ENCODE results near the gene MAPT. TPM values are rescaled to one million over a fixed set of nuclear protein-coding genes. Genes with fewer than 3 reads are reported as not detected.
"Not testable (repeated sequence)": the region's sequence is repeated elsewhere in the genome, so short reads cannot be mapped to it uniquely, and the experiment has no call there.

Gene MAPT
- total and polyA plus RNA-seq, 2 donors, result 3.4 to 21.1 TPM

GRCh38 chr17:45949755-45950320, 55.5 kb downstream of the MAPT start:
- no peak for DNase-seq (ENCODE audit: extremely low spot score)
- no peaks in the 10 kb centered on the region for H3K36me3 ChIP-seq (ENCODE audit: insufficient read depth)
- 84% methylated on average over 9 of the region's 9 CpGs for WGBS
- no peaks in the 10 kb centered on the region for H3K4me1 ChIP-seq (ENCODE audit: insufficient read depth)
- no peak overlapping the region for H3K4me3 ChIP-seq (ENCODE audit: low read depth, low read length)
- no peak overlapping the region for H3K27ac ChIP-seq (ENCODE audit: low read depth)

GRCh38 chr17:45950888-45951287, 56.5 kb downstream of the MAPT start:
- DNase-seq (ENCODE audit: extremely low spot score), result no peak
- Histone ChIP-seq H3K27ac (ENCODE audit: low read depth) (no peak overlapping the region), H3K4me1 (ENCODE audit: insufficient read depth) (no peaks in the 10 kb centered on the region), H3K4me3 (ENCODE audit: low read depth, low read length) (no peak overlapping the region), H3K36me3 (ENCODE audit: insufficient read depth) (no peaks in the 10 kb centered on the region)
- WGBS, result 77% methylated on average over 8 of the region's 8 CpGs

- 51% methylated on average over 10 of the region's 10 CpGs for WGBS
- H3K4me3 ChIP-seq (ENCODE audit: low read depth, low read length), result no peak overlapping the region
- no peak for DNase-seq (ENCODE audit: extremely low spot score)
- no peak overlapping the region for H3K27ac ChIP-seq (ENCODE audit: low read depth)
- no peaks in the 10 kb centered on the region for H3K36me3 ChIP-seq (ENCODE audit: insufficient read depth)
- H3K4me1 ChIP-seq (ENCODE audit: insufficient read depth), result no peaks in the 10 kb centered on the region
Observed at GRCh38 chr17:45951403-45951802, 57.0 kb downstream of the MAPT start.

GRCh38 chr17:45951941-45952340, 57.6 kb downstream of the MAPT start:
- WGBS, result 60% methylated on average over 6 of the region's 6 CpGs
- Histone ChIP-seq H3K36me3 (ENCODE audit: insufficient read depth) (no peaks in the 10 kb centered on the region), H3K4me1 (ENCODE audit: insufficient read depth) (no peaks in the 10 kb centered on the region), H3K27ac (ENCODE audit: low read depth) (no peak overlapping the region), H3K4me3 (ENCODE audit: low read depth, low read length) (no peak overlapping the region)
- no peak for DNase-seq (ENCODE audit: extremely low spot score)

GRCh38 chr17:45952814-45953320, 58.5 kb downstream of the MAPT start:
- Histone ChIP-seq H3K4me1 (ENCODE audit: insufficient read depth) (no peaks in the 10 kb centered on the region), H3K36me3 (ENCODE audit: insufficient read depth) (no peaks in the 10 kb centered on the region), H3K27ac (ENCODE audit: low read depth) (no peak overlapping the region), H3K4me3 (ENCODE audit: low read depth, low read length) (no peak overlapping the region)
- DNase-seq (ENCODE audit: extremely low spot score), result no peak
- 97% methylated on average over 6 of the region's 6 CpGs for WGBS

GRCh38 chr17:45953561-45953960, 59.2 kb downstream of the MAPT start:
- WGBS, result 77% methylated on average over 2 of the region's 2 CpGs
- H3K4me3 ChIP-seq (ENCODE audit: low read depth, low read length), result no peak overlapping the region
- no peaks in the 10 kb centered on the region for H3K4me1 ChIP-seq (ENCODE audit: insufficient read depth)
- no peak for DNase-seq (ENCODE audit: extremely low spot score)
- H3K36me3 ChIP-seq (ENCODE audit: insufficient read depth), result no peaks in the 10 kb centered on the region
- no peak overlapping the region for H3K27ac ChIP-seq (ENCODE audit: low read depth)

GRCh38 chr17:45954914-45955313, 60.6 kb downstream of the MAPT start:
- no peak overlapping the region for H3K4me3 ChIP-seq (ENCODE audit: low read depth, low read length)
- no peaks in the 10 kb centered on the region for H3K4me1 ChIP-seq (ENCODE audit: insufficient read depth)
- no peak for DNase-seq (ENCODE audit: extremely low spot score)
- WGBS, result 75% methylated on average over 11 of the region's 11 CpGs
- H3K36me3 ChIP-seq (ENCODE audit: insufficient read depth), result no peaks in the 10 kb centered on the region
- H3K27ac ChIP-seq (ENCODE audit: low read depth), result no peak overlapping the region

- no peak overlapping the region for H3K4me3 ChIP-seq (ENCODE audit: low read depth, low read length)
- no peaks in the 10 kb centered on the region for H3K36me3 ChIP-seq (ENCODE audit: insufficient read depth)
- no peaks in the 10 kb centered on the region for H3K4me1 ChIP-seq (ENCODE audit: insufficient read depth)
- WGBS, result 90% methylated on average over 10 of the region's 10 CpGs
- no peak overlapping the region for H3K27ac ChIP-seq (ENCODE audit: low read depth)
- no peak for DNase-seq (ENCODE audit: extremely low spot score)
Observed at GRCh38 chr17:45955326-45955725, 61.0 kb downstream of the MAPT start.

GRCh38 chr17:45956090-45956489, 61.7 kb downstream of the MAPT start:
- H3K4me1 ChIP-seq (ENCODE audit: insufficient read depth), result no peaks in the 10 kb centered on the region
- 93% methylated on average over 3 of the region's 3 CpGs for WGBS
- no peaks in the 10 kb centered on the region for H3K36me3 ChIP-seq (ENCODE audit: insufficient read depth)
- H3K4me3 ChIP-seq (ENCODE audit: low read depth, low read length), result no peak overlapping the region
- DNase-seq (ENCODE audit: extremely low spot score), result no peak
- H3K27ac ChIP-seq (ENCODE audit: low read depth), result no peak overlapping the region

GRCh38 chr17:45956746-45957145, 62.4 kb downstream of the MAPT start:
- H3K4me1 ChIP-seq (ENCODE audit: insufficient read depth); H3K27ac ChIP-seq (ENCODE audit: low read depth); H3K4me3 ChIP-seq (ENCODE audit: low read depth, low read length); DNase-seq (ENCODE audit: extremely low spot score); H3K36me3 ChIP-seq (ENCODE audit: insufficient read depth): not testable (repeated sequence)
- 91% methylated on average over 4 of the region's 4 CpGs for WGBS

GRCh38 chr17:45958307-45958706, 64.0 kb downstream of the MAPT start:
- H3K36me3 ChIP-seq (ENCODE audit: insufficient read depth), result no peaks in the 10 kb centered on the region
- no peak for DNase-seq (ENCODE audit: extremely low spot score)
- no peaks in the 10 kb centered on the region for H3K4me1 ChIP-seq (ENCODE audit: insufficient read depth)
- no peak overlapping the region for H3K4me3 ChIP-seq (ENCODE audit: low read depth, low read length)
- WGBS, result 85% methylated on average over 9 of the region's 9 CpGs
- H3K27ac ChIP-seq (ENCODE audit: low read depth), result no peak overlapping the region

- Histone ChIP-seq H3K4me1 (ENCODE audit: insufficient read depth) (no peaks in the 10 kb centered on the region), H3K36me3 (ENCODE audit: insufficient read depth) (no peaks in the 10 kb centered on the region), H3K27ac (ENCODE audit: low read depth) (no peak overlapping the region), H3K4me3 (ENCODE audit: low read depth, low read length) (no peak overlapping the region)
- WGBS, result 81% methylated on average over 9 of the region's 9 CpGs
- DNase-seq (ENCODE audit: extremely low spot score), result no peak
Observed at GRCh38 chr17:45958994-45959665, 64.8 kb downstream of the MAPT start.

GRCh38 chr17:45960311-45960710, 66.0 kb downstream of the MAPT start:
- 80% methylated on average over 4 of the region's 4 CpGs for WGBS
- no peak for DNase-seq (ENCODE audit: extremely low spot score)
- Histone ChIP-seq H3K4me3 (ENCODE audit: low read depth, low read length) (no peak overlapping the region), H3K36me3 (ENCODE audit: insufficient read depth) (no peaks in the 10 kb centered on the region), H3K27ac (ENCODE audit: low read depth) (no peak overlapping the region), H3K4me1 (ENCODE audit: insufficient read depth) (no peaks in the 10 kb centered on the region)

- Histone ChIP-seq H3K27ac (ENCODE audit: low read depth) (no peak overlapping the region), H3K36me3 (ENCODE audit: insufficient read depth) (no peaks in the 10 kb centered on the region), H3K4me1 (ENCODE audit: insufficient read depth) (no peaks in the 10 kb centered on the region), H3K4me3 (ENCODE audit: low read depth, low read length) (no peak overlapping the region)
- no peak for DNase-seq (ENCODE audit: extremely low spot score)
- 82% methylated on average over 6 of the region's 6 CpGs for WGBS
Observed at GRCh38 chr17:45961206-45961605, 66.9 kb downstream of the MAPT start.
